ENCODE measurements around the gene PPP1R11. TPM values are rescaled to one million over a fixed set of nuclear protein-coding genes. Genes with fewer than 3 reads are reported as not detected.

PPP1R11 gene
- total and polyA plus RNA-seq, 9 of the 15 experiments (the other 6 are each of a cell fraction or from before 2014, with no cell fraction given): 17.8 to 94.8 (median 44.6) TPM

- ATAC-seq: no peak
- Histone ChIP-seq H2AFZ (ENCODE audit: low read depth, low read length) (no peak overlapping the region), H3K4me1 (replicated peaks in 1 of 2; ENCODE audit: control insufficient read depth in 2 of 2, insufficient read depth in 2 of 2, low read length in 2 of 2) (no peaks in the 10 kb centered on the region), H3K27ac (ENCODE audit: extremely low read depth, low read depth, low read length) (no peak overlapping the region), H3K9ac (ENCODE audit: insufficient read depth in 1 of 2, low read depth in 2 of 2, low read length in 2 of 2) (no peak overlapping the region), H3K4me3 (no peak overlapping the region), H3K9me1 (ENCODE audit: control insufficient read depth, insufficient read depth, low read length) (no peaks in the 10 kb centered on the region), H4K20me1 (replicated peaks; ENCODE audit: control insufficient read depth, insufficient read depth, low read length) (no peaks in the 10 kb centered on the region), H3K79me2 (ENCODE audit: control insufficient read depth, insufficient read depth, low read length) (no peaks in the 10 kb centered on the region), H3K36me3 (ENCODE audit: control insufficient read depth, insufficient read depth, low read length) (no peaks in the 10 kb centered on the region), H3K27me3 (ENCODE audit: control insufficient read depth in 2 of 2, insufficient read depth in 2 of 2, low read length in 2 of 2) (no peaks in the 10 kb centered on the region), H3K9me3 (replicated peaks; ENCODE audit: control insufficient read depth, insufficient read depth, low read depth, low read length) (no peaks in the 10 kb centered on the region), H3K4me2 (ENCODE audit: insufficient read depth, low read length) (no peak overlapping the region)
- no peak for FAIRE-seq
- ChIA-PET CTCF (ENCODE audit: low intra/inter-chr PET ratio) (no interaction called here), POLR2A (interaction anchor here (1.2 kb wide), 1 partner anchor 11 kb away, joined by 3 read pairs; no protein-coding TSS in a partner anchor)
- in situ Hi-C loops (cut with MboI): no loop called here
- intact Hi-C loops (cut with micrococcal nuclease): no loop called here
- no peak for TF ChIP-seq TAF15 (IDR thresholded peaks at IDR 0.05; ENCODE audit: low read depth, low read length)
- no peak for DNase-seq (ENCODE audit: extremely low read depth in 1 of 4, low spot score in 3 of 4)
- no TSS peak for BruUV-seq (replicated peaks)
- 80% methylated on average over 6 of the region's 6 CpGs for WGBS (ENCODE audit: insufficient coverage, low coverage, missing lambda C conversion rate)
Measured at GRCh38 chr6:30041221-30041620, 25.8 kb upstream of the PPP1R11 start.

- no peaks in the 10 kb centered on the region; a peak in 1 of 5 replicates for H3K4me1 ChIP-seq (replicated peaks in 1 of 2; ENCODE audit: control insufficient read depth in 2 of 2, insufficient read depth in 2 of 2, low read length in 2 of 2)
- H3K4me3 ChIP-seq: no peak overlapping the region
- no peaks in the 10 kb centered on the region for H3K9me1 ChIP-seq (ENCODE audit: control insufficient read depth, insufficient read depth, low read length)
- H3K27me3 ChIP-seq (ENCODE audit: control insufficient read depth in 2 of 2, insufficient read depth in 2 of 2, low read length in 2 of 2): no peaks in the 10 kb centered on the region
- FAIRE-seq (no peak), ATAC-seq (peak; percentile 59), DNase-seq (ENCODE audit: extremely low read depth in 1 of 4, low spot score in 3 of 4) (no peak)
- no peaks in the 10 kb centered on the region for H3K9me3 ChIP-seq (replicated peaks; ENCODE audit: control insufficient read depth, insufficient read depth, low read depth, low read length)
- intact Hi-C loops (cut with micrococcal nuclease) (no loop called here), in situ Hi-C loops (cut with MboI) (no loop called here)
- no peaks in the 10 kb centered on the region; the same call in 2 of the 3 replicates for H3K36me3 ChIP-seq (ENCODE audit: control insufficient read depth, insufficient read depth, low read length)
- POLR2A ChIA-PET: interaction anchor here (1.2 kb wide), 1 partner anchor 10 kb away, joined by 3 read pairs; no protein-coding TSS in a partner anchor
- H4K20me1 ChIP-seq (replicated peaks; ENCODE audit: control insufficient read depth, insufficient read depth, low read length): no peaks in the 10 kb centered on the region
- CTCF ChIA-PET (ENCODE audit: low intra/inter-chr PET ratio): no interaction called here
- H3K27ac ChIP-seq (ENCODE audit: extremely low read depth, low read depth, low read length): no peak overlapping the region
- WGBS (ENCODE audit: insufficient coverage, low coverage, missing lambda C conversion rate): 63% methylated on average over 4 of the region's 4 CpGs
- H3K79me2 ChIP-seq (ENCODE audit: control insufficient read depth, insufficient read depth, low read length): no peaks in the 10 kb centered on the region
- no peak overlapping the region; a peak in 1 of 4 replicates for H3K9ac ChIP-seq (ENCODE audit: insufficient read depth in 1 of 2, low read depth in 2 of 2, low read length in 2 of 2)
- H3K4me2 ChIP-seq (ENCODE audit: insufficient read depth, low read length): no peak overlapping the region
- H2AFZ ChIP-seq (ENCODE audit: low read depth, low read length): no peak overlapping the region
- no TSS peak for BruUV-seq (replicated peaks)
- TF ChIP-seq CHD2 (IDR thresholded peaks at IDR 0.05; ENCODE audit: low read depth, low read length): no peak
- TF ChIP-seq ZNF592 (IDR thresholded peaks at IDR 0.05): no peak
- TF ChIP-seq HNRNPLL (IDR thresholded peaks at IDR 0.05; ENCODE audit: low read depth, low read length, poor library complexity, severe bottlenecking): no peak
- peak; percentile 45; the same call in 1 of the 2 replicates for TF ChIP-seq CEBPB (tag; IDR thresholded peaks at IDR 0.05)
- TF ChIP-seq TAF1 (IDR thresholded peaks at IDR 0.05; ENCODE audit: control insufficient read depth, extremely low read depth, insufficient read depth, low read length, severe bottlenecking): no peak
- no peak for TF ChIP-seq BRF1 (IDR thresholded peaks at IDR 0.05; ENCODE audit: borderline replicate concordance, extremely low read depth, insufficient read length)
- TF ChIP-seq ZNF395 (CRISPR knock-in tag; IDR thresholded peaks at IDR 0.05): no peak
- no peak for TF ChIP-seq CEBPG (CRISPR knock-in tag; IDR thresholded peaks at IDR 0.05)
- 0 out of 4 replicates have a peak, but pooled peaks of 1 of the 2 experiments have one; percentile 35 for TF ChIP-seq CEBPG (tag; conservative IDR thresholded peaks at IDR 0.05 in 1 of 2, IDR thresholded peaks at IDR 0.05 in 1 of 2)
Measured at GRCh38 chr6:30041821-30042220, 25.2 kb upstream of the PPP1R11 start.
